ENCODE data around the gene PHACTR3. TPM values are rescaled to one million over a fixed set of nuclear protein-coding genes. Genes with fewer than 3 reads are reported as not detected.

PHACTR3 gene
- total RNA-seq, 1 experiment from 2014 or later, result 0.06 TPM

DNA sequence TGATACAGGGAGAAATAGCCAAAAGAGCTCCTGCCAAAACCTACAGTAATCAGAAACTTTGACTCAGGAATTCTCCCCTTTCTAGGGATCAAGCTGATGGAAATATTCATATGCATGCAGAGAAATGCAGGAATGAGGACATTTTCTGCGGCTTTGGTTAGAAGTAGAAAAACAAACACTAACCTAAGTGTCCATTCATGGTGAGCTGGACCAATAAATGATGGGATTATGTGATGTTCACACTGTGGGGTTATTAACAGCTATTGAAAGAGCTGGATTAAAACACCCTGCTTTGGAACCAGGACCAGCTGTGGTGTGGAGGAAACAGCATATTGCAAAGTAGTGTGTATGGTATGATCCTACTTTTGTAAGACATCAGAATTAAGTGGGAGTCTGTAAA, 186.0 kb downstream of the PHACTR3 start:
- DNase-seq (ENCODE audit: low read depth), result peak; percentile 31

DNA sequence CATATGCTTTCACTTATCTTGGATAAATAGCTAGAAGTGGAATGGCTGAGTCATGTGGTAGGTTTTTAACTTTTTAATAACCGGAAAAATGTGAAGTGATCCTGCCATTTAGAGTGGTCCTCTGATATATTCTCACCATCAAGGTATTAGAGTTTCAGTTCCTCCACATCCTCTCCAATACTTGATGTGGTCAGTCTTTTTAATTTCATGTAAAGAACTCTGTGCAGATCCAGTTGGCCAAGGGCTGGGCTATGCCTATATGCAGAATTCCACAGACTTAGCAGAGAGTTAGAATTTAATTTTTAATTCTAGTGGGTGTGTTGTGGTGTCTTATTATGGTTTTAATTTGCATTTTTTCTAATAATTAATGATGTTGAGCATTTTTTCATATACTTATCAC, 188.0 kb downstream of the PHACTR3 start:
- DNase-seq (ENCODE audit: low read depth), result no peak

DNA sequence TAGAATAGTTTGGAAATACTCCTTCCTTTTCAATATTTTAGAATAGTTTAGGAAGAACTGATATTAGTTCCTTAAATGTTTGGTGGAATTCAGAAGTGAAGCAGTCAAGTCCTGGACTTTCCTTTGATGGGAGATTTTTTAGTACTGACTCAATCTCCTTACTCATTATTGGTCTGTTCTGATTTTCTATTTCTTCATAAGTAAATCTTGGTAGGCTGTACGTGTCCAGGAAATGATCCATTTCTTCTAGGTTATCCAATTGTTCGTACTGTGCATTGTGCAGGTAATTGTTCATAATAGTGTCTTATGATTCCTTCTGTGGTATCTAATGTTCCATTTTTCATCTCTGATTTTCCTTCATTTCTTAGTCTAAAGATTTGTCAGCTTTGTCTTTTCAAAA, 190.2 kb downstream of the PHACTR3 start:
- DNase-seq (ENCODE audit: low read depth), result no peak

GRCh38 chr20:59800309-59800708, 196.0 kb downstream of the PHACTR3 start:
- no peak for DNase-seq (ENCODE audit: low read depth)

GRCh38 chr20:59802018-59802417, 197.7 kb downstream of the PHACTR3 start:
- DNase-seq (ENCODE audit: low read depth), result no peak

GRCh38 chr20:59802471-59803221, 198.3 kb downstream of the PHACTR3 start:
- DNase-seq (ENCODE audit: low read depth), result no peak

- DNase-seq (ENCODE audit: low read depth), result no peak
Measured at GRCh38 chr20:59804347-59804746, 200.0 kb downstream of the PHACTR3 start.

DNA sequence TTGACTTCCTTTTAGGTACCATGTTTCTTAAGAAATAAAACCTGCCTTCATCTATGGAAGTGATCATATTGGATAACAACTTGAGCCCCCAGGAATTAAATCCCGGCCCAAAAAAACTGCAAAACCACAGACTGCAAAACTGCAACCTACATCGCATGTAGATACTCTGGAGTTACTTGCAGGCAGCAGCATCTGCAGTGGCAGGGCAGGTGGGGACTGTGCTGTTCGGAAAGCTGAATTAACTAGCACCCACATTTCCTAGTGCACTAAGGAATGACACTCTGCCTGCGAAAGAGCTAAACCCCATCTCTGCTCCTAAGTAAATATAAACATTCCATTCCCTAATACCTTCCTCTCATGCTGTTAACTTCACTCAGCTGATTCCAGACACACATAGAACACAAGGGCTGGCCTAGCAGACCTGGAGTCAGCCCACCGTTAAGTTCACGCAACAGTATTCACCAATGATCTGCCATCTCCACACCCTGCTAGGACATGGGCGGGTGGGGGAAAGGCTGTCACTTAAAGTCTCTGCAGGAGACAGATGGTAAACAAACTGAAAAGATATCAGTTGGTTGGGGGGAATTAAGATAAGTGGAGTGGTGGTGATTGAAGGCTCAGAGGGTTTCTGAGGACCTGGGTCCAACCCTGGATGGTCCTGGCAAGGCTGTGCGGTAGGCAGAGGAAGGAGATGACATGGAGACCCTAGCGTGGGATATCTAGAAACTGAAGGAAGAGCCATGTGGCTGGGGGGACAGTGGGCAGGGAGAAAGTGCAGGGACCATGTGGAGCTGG, 200.7 kb downstream of the PHACTR3 start:
- DNase-seq (ENCODE audit: low read depth), result no peak

DNA sequence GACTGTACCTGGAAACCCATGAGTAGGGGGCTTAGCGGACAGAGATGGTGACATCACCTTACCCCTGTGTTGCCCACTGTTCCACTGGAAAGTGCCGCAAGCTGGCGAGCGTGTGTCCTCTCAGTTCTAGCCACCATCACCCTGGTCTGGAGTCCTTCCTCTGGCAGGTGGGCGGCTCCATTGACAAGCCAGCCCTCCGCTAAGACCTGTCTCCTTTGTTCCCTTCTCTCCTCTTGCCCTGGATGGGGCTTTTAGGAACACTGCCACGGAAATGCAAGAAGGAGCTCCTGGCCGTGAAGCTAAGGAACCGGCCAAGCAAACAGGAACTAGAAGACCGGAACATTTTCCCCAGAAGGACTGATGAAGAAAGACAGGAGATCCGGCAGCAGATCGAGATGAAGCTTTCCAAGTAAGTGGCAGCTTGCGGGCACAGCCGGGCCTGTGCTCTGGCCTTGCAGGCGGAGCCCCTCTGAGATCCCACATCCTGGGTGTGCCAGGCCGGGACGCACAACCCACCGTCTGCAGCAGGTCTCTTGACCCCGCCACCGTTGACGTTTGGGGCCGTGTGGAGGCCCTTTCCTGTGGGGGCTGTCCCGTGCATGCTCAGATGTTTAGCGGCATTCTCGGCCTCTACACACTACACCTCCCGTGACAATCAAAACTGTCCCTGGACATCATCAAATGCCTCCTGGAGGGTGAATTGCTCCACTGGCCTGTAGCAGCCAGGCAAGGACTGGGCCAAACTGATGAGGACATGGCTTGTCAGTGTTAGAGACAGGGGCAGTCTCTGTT, 201.6 kb downstream of the PHACTR3 start:
- DNase-seq (ENCODE audit: low read depth), result no peak

GRCh38 chr20:59806578-59806975, 202.2 kb downstream of the PHACTR3 start:
- DNase-seq (ENCODE audit: low read depth), result no peak

- DNase-seq (ENCODE audit: low read depth), result no peak
Measured at GRCh38 chr20:59807909-59808728, 203.8 kb downstream of the PHACTR3 start.

DNA sequence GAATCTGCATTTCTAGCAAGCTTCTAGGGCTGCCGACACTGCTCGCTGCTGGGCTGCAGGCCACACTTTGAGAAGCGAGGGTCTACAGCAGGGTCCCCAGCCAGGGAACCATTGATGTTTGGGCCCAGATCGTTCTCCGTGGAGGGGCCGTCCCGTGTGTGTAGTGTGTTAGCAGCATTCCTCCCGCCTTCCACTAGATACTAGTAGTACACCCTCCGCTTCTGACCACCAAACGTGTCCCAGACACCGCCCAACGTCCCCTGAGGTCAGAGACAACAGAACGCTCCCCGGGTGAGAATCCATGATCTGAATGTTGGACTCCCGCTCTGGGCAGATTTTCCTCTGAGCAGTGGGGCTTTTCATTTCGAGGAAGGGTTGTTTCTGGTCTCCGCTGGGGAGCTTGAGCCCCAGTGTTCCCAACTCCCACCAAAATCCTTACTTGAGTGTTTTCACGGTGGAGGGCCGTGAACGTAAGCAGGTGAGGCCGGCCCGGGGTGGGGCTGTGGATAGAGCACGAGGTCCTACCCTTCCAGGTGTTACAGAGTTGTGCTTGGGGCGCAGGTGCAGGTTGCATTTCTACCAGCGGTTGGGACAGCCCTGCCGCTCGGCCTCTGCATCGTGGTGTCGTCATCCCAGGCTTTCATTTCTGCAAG, 204.5 kb downstream of the PHACTR3 start:
- DNase-seq (ENCODE audit: low read depth), result no peak

DNA sequence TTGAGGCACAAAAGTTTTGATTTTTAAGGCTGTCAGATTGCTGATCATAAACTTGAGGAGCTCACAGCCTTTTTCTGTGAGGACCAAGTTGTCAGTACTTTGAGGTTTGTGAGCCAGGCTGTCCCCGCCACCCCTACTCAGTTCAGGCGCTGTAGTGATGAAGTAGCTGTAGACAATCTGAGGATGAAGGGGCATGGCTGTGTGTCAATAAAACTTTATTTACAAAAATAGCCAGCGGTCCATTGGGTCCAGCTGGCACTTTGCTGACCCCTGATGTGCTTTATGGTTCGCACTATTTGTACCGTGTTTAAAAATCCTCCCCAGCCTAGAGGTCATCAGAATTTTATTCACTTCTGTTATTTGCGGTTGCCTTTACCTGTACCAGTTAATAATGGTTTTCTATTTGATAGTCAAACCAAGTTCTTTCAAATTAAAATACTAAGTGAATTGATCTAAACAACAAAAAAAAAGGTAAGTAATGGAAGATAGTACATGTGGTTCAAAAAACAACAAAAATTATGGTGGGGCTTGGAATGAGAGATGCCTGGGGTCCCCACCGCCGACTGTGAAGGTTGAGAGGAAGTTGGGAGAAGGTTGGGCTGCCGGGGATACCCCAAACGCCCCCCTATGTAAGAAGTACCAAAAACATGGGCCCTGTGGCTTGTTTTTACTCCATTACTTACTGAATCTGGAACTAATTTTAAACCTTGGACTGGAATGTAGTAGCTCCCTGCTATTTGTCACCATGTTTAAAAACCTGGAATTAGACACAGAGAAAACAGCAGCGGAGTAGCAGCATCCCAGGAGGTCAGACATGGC, 205.5 kb downstream of the PHACTR3 start:
- DNase-seq (ENCODE audit: low read depth), result no peak

DNA sequence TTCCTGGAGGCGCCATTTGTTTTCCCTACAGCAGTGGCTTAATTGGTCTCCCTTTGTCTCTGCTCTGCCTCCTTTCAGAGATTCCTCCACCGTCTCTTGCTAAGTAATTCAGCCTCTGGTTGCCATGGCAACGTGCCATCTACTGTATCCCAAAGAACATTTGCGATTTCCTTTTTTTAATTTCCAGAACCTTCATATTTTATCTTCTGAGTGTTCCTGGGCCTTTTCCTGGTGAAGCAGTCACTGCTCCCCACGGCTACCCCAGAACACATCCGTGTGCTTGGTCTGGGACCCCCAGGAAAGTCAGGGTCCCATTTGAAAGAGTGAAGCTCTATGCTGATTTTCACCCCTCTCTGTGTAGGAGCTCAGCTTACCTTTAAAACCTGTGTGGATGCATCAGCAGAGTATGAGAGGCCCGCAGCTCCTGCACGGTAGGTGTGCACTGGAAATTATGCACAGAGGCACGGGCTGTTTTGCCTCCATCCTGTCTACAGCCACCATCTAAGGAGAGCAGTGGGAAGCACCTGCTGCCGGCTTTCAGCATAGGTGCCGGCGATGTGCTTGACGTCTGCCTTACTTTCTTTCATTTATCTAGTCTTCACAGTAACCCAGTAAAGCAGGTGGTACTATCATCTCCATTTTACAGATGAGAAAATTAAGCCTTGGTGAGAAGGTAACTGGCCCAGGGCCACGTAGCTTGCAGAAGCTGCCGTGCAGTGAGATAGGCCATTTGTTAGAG, 206.3 kb downstream of the PHACTR3 start:
- DNase-seq (ENCODE audit: low read depth), result no peak

- no peak for DNase-seq (ENCODE audit: low read depth)
Measured at GRCh38 chr20:59811681-59812171, 207.4 kb downstream of the PHACTR3 start.

- no peak for DNase-seq (ENCODE audit: low read depth)
Measured at GRCh38 chr20:59812286-59813125, 208.2 kb downstream of the PHACTR3 start.

DNA sequence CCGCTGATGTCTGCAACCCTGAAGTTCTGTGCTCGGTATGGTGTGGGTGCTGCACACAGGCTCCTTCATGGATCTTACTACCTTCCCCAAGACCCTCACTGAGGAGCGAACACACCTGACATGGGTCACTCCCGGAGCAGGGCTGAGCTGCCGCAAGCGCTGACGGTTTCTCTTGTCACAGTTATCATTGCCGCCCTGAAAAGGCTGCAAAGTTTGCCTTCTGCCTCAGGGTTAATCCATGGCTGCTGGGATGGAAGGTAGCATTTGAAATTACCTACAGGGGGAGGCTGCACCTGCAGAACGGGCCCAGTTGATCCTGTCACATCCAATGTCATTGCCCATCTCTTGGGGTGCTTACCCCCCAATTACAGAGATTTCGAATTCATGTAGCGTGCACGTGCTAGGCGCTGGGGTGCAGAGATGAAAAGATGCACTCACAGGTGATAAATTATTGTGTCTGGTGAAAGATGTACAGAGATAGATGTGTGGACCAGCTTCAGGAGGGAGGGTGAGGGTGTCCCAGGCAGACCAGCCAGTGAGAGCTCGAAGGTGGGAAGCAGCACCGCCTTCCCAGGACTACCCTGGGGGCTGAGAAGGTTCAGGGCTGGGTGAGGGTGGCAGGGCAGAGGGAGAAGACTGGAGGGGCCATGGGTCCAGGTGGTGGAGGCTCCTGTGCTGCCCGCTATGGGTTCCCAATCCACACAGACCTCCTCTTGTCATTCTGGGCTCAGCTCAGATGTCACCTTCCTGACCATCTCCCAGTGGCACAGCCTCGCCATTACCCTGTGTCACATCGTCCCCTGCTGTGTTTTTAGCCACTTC, 209.0 kb downstream of the PHACTR3 start:
- DNase-seq (ENCODE audit: low read depth), result no peak

Measured in Daoy (cell line).